GM19438 (cell line): ENCODE results near the gene TTC3.
"Not testable (repeated sequence)": the region's sequence is repeated elsewhere in the genome, so short reads cannot be mapped to it uniquely, and the experiment has no call there.

Experiments used
- ATAC-seq: cut with Tn5 transposase; IDR thresholded peaks from one replicate; pipeline ENCODE4 v1.9.1; 2021; ENCODE audit warnings: low read depth; ENCODE audit not compliant: unreplicated experiment

The TTC3 gene

GRCh38 chr21:37072988-37073416 is at the start of gene TTC3, which contains the start of gene PIGP:
TTC3 (plus strand) TSS chr21:37073254; CDS start chr21:37087258, 14,004 bp downstream.
PIGP (minus strand) TSS chr21:37073071; CDS start chr21:37072515, 556 bp downstream.
- peak; percentile 65 for ATAC-seq

- ATAC-seq: no peak
Measured at GRCh38 chr21:37026499-37026898, 46.6 kb upstream of the TTC3 start.

- no peak for ATAC-seq
Measured at GRCh38 chr21:37028570-37028969, 44.5 kb upstream of the TTC3 start.

GRCh38 chr21:37030864-37031263 is 42.2 kb upstream of the TTC3 start:
- no peak for ATAC-seq

GRCh38 chr21:37032293-37032692 is 40.8 kb upstream of the TTC3 start:
- no peak for ATAC-seq

GRCh38 chr21:37032877-37033471 is 40.1 kb upstream of the TTC3 start:
- no peak for ATAC-seq

- not testable (repeated sequence) for ATAC-seq
Measured at GRCh38 chr21:37034394-37034793, 38.7 kb upstream of the TTC3 start.

GRCh38 chr21:37036177-37036576 is 36.9 kb upstream of the TTC3 start:
- ATAC-seq: no peak

GRCh38 chr21:37039411-37040075 is 33.5 kb upstream of the TTC3 start:
- no peak for ATAC-seq

- ATAC-seq: no peak
Measured at GRCh38 chr21:37040212-37040611, 32.8 kb upstream of the TTC3 start.

GRCh38 chr21:37041706-37042271 is 31.3 kb upstream of the TTC3 start:
- ATAC-seq: no peak

GRCh38 chr21:37043818-37044217 is 29.2 kb upstream of the TTC3 start:
- no peak for ATAC-seq

GRCh38 chr21:37044643-37045042 is 28.4 kb upstream of the TTC3 start:
- no peak for ATAC-seq

- no peak for ATAC-seq
Measured at GRCh38 chr21:37045149-37045548, 27.9 kb upstream of the TTC3 start.

GRCh38 chr21:37045556-37045955 is 27.5 kb upstream of the TTC3 start:
- no peak for ATAC-seq

- no peak for ATAC-seq
Measured at GRCh38 chr21:37047079-37047478, 26.0 kb upstream of the TTC3 start.

GRCh38 chr21:37049741-37050140 is 23.3 kb upstream of the TTC3 start:
- not testable (repeated sequence) for ATAC-seq

- ATAC-seq: no peak
Measured at GRCh38 chr21:37055271-37055855, 17.7 kb upstream of the TTC3 start.

GRCh38 chr21:37057614-37058013 is 15.4 kb upstream of the TTC3 start:
- no peak for ATAC-seq

- ATAC-seq: no peak
Measured at GRCh38 chr21:37058261-37058660, 14.8 kb upstream of the TTC3 start.

- no peak for ATAC-seq
Measured at GRCh38 chr21:37059181-37059580, 13.9 kb upstream of the TTC3 start.

GRCh38 chr21:37060296-37060695 is 12.8 kb upstream of the TTC3 start:
- ATAC-seq: no peak
